GM23338 (cell line): ENCODE data around the gene PDZD8. TPM values are rescaled to one million over a fixed set of nuclear protein-coding genes. Genes with fewer than 3 reads are reported as not detected.

ENCODE experiments used
- ATAC-seq: fragments of 200-7000 bp; cut with Tn5 transposase; 3 replicates; pipeline ENCODE4 v1.9.1; 2020
- DNase-seq: peaks from one replicate; pipeline ENCODE4 v3.0.0-alpha.2; 2015; ENCODE audit warnings: low spot score
- H2AFZ ChIP-seq: fragments of 200-600 bp; sonication (generic); 2 replicates; pipeline ENCODE4 v1.8.0; 2016; ENCODE audit warnings: antibody characterized with exemption, mild to moderate bottlenecking, moderate library complexity
- H3F3A ChIP-seq: fragments of 200-600 bp; sonication (generic); replicated peaks from 2 replicates; pipeline ENCODE4 v1.8.0; 2017; ENCODE audit warnings: antibody characterized with exemption, mixed run types, low read depth
- H3K27ac ChIP-seq: fragments of 200-600 bp; sonication (generic); 2 replicates; pipeline ENCODE4 v1.6.1; 2016; ENCODE audit warnings: low read depth
- H3K27me3 ChIP-seq: fragments of 200-600 bp; sonication (generic); 2 replicates; pipeline ENCODE4 v1.8.0; 2016; ENCODE audit warnings: mild to moderate bottlenecking, mixed run types, moderate library complexity; ENCODE audit not compliant: insufficient read depth
- H3K36me3 ChIP-seq: fragments of 200-600 bp; sonication (generic); 2 replicates; pipeline ENCODE4 v1.8.0; 2016; ENCODE audit warnings: mild to moderate bottlenecking; ENCODE audit not compliant: insufficient read depth
- H3K4me1 ChIP-seq: fragments of 200-600 bp; sonication (generic); 2 replicates; pipeline ENCODE4 v1.8.0; 2016; ENCODE audit warnings: mild to moderate bottlenecking, moderate library complexity; ENCODE audit not compliant: insufficient read depth
- H3K4me2 ChIP-seq: fragments of 200-600 bp; sonication (generic); 2 replicates; pipeline ENCODE4 v1.7.1; 2017; ENCODE audit warnings: mixed run types
- H3K4me3 ChIP-seq: fragments of 200-600 bp; sonication (generic); 2 replicates; pipeline ENCODE4 v1.6.1; 2016; ENCODE audit warnings: mixed run types
- H3K79me2 ChIP-seq: fragments of 200-600 bp; sonication (generic); replicated peaks from 2 replicates; pipeline ENCODE4 v1.8.0; 2017; ENCODE audit warnings: mild to moderate bottlenecking; ENCODE audit not compliant: insufficient read depth
- H3K9me2 ChIP-seq: fragments of 200-600 bp; sonication (generic); 2 replicates; pipeline ENCODE4 v1.8.0; 2017; ENCODE audit not compliant: insufficient read depth
- H4K20me1 ChIP-seq: fragments of 200-600 bp; sonication (generic); replicated peaks from 2 replicates; pipeline ENCODE4 v1.8.0; 2017; ENCODE audit warnings: mild to moderate bottlenecking; ENCODE audit not compliant: insufficient read depth
- H3K27ac Mint-ChIP-seq: 2 replicates; pipeline ENCODE4 v1.8.0; 2020; ENCODE audit warnings: inconsistent platforms, mild to moderate bottlenecking, moderate library complexity, mixed read lengths
- H3K27me3 Mint-ChIP-seq: 3 replicates; pipeline ENCODE4 v1.8.0; 2022; ENCODE audit warnings: low read depth, mild to moderate bottlenecking, moderate library complexity, mixed read lengths, inconsistent platforms; ENCODE audit not compliant: insufficient read depth, poor library complexity
- H3K36me3 Mint-ChIP-seq: 3 replicates; pipeline ENCODE4 v1.8.0; 2021; ENCODE audit warnings: low read depth, mild to moderate bottlenecking, inconsistent platforms, moderate library complexity, mixed read lengths
- H3K4me1 Mint-ChIP-seq: 3 replicates; pipeline ENCODE4 v1.8.0; 2020; ENCODE audit warnings: mild to moderate bottlenecking, inconsistent platforms, mixed read lengths
- H3K4me3 Mint-ChIP-seq: 3 replicates; pipeline ENCODE4 v1.8.0; 2021; ENCODE audit warnings: moderate library complexity, mild to moderate bottlenecking, inconsistent platforms, mixed read lengths
- H3K9me3 Mint-ChIP-seq: 3 replicates; pipeline ENCODE4 v1.8.0; 2020; ENCODE audit warnings: moderate library complexity, mild to moderate bottlenecking, inconsistent platforms, mixed read lengths
- CREB1 ChIP-seq: fragments of 250-450 bp; sonication (Bioruptor Pico); IDR thresholded peaks from 2 replicates; pipeline ENCODE4 v1.5.0; 2020; ENCODE audit warnings: low read depth, mild to moderate bottlenecking, moderate library complexity
- EZH2 ChIP-seq: fragments of 200-600 bp; sonication (generic); IDR thresholded peaks from one replicate; pipeline ENCODE4 v1.8.0; 2017; ENCODE audit warnings: antibody characterized with exemption, mild to moderate bottlenecking, low read depth; ENCODE audit not compliant: unreplicated experiment
- JUNB ChIP-seq: IDR thresholded peaks from one replicate; pipeline ENCODE4 v1.6.1; 2016; ENCODE audit warnings: antibody characterized with exemption; ENCODE audit not compliant: unreplicated experiment
- NANOG ChIP-seq: IDR thresholded peaks from 2 replicates; pipeline ENCODE4 v1.6.1; 2016; ENCODE audit warnings: antibody characterized with exemption, borderline replicate concordance
- POLR2AphosphoS5 ChIP-seq: IDR thresholded peaks from 2 replicates; pipeline ENCODE4 v1.6.1; 2016; ENCODE audit warnings: antibody characterized with exemption, low read depth
- STAT1 ChIP-seq: IDR thresholded peaks from one replicate; pipeline ENCODE4 v1.6.1; 2016; ENCODE audit warnings: antibody characterized with exemption; ENCODE audit not compliant: unreplicated experiment
- ZNF114 ChIP-seq: fragments of 250-450 bp; sonication (Bioruptor Pico); IDR thresholded peaks from 2 replicates; pipeline ENCODE4 v1.5.0; 2020; ENCODE audit warnings: mild to moderate bottlenecking, moderate library complexity
- ZNF331 ChIP-seq: fragments of 250-450 bp; sonication (Bioruptor Pico); IDR thresholded peaks from 2 replicates; pipeline ENCODE4 v1.5.0; 2020; ENCODE audit warnings: low read depth, mild to moderate bottlenecking, moderate library complexity
- polyA plus RNA-seq: library from polyadenylated mRNA; unstranded; fragments of >200 nt; fragmentation: Nextera tagmentation; extraction: Ambion mirVana; gene quantifications from 2 replicates; pipeline ENCODE4 v1.2.1, GENCODE V29; 2016
- total RNA-seq: library from RNA; depleted of rRNA; stranded (reverse); fragments of >200 nt; shearing (Covaris generic); gene quantifications from 2 replicates; pipeline ENCODE4 v1.2.3, GENCODE V29; 2014
- TF ChIP-seq, protein P1 (sequence below), 2 experiments: fragments of 200-600 bp in 1 of 2; sonication (generic) in 1 of 2; conservative IDR thresholded peaks; 2 replicates each; pipeline versions ENCODE4 v1.5.1 to v1.6.1; 2016 to 2017; ENCODE audit warnings: antibody characterized with exemption in 2 of 2, low read depth in 2 of 2, mild to moderate bottlenecking in 2 of 2, moderate library complexity in 1 of 2
- TF ChIP-seq, protein P2 (sequence below): IDR thresholded peaks from 2 replicates; pipeline ENCODE4 v1.6.1; 2016; ENCODE audit warnings: antibody characterized with exemption

PDZD8 gene
- total and polyA plus RNA-seq, 2 experiments from 2014 or later, result 11.4 to 28.6 TPM

DNA sequence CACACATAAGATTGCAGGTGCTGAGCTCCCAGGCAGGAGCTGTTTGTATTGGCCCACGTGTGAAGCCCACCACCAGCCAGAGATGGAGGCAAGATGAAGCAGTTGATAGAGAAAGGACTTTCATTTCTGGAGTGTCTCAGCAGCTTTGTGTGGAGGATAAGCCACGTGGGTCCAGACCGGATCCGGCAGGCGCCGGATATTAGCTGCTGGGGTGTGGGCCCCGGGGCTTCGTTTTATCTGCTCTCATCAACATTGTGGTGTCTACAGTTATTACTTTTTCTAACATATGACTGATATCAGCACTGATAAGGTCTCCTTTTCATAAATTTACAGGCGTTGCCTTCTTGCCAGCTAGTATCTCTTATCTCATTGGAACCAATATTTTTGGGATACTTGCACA is 108.8 kb downstream of the PDZD8 start:
- DNase-seq (no peak), ATAC-seq (no peak)

DNA sequence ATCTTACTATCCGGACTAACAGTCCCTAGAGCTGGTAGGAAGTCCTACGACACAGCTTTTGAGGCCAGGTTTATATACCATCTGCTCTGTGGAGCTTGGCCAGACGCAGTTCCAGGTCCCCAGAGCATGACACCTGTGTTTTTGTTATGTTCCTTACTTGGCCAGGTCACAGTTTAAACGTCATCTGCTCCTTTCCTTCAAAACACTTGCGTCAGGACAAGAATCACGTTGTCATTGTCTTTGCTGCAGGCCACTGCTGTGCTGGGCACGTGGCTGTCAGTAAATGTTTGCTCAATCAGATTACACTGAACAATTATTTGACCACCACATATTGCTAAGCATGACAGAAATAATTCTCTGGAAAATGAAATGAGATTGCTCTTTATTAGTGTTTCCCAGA is 110.5 kb downstream of the PDZD8 start:
- Histone ChIP-seq H4K20me1 (no peaks in the 10 kb centered on the region), H3K4me1 (no peaks in the 10 kb centered on the region; the same call in 1 of the 2 replicates), H3K4me2 (no peak overlapping the region), H2AFZ (no peak overlapping the region), H3F3A (no peaks in the 10 kb centered on the region), H3K4me3 (no peak overlapping the region), H3K27ac (no peak overlapping the region), H3K36me3 (no peaks in the 10 kb centered on the region), H3K27me3 (no peaks in the 10 kb centered on the region), H3K79me2 (no peaks in the 10 kb centered on the region), H3K9me2 (no peaks in the 10 kb centered on the region)
- Mint-ChIP-seq H3K27ac (no peak overlapping the region; the same call in 1 of the 2 replicates), H3K4me3 (no peak overlapping the region), H3K27me3 (peaks cover 10% of the 10 kb centered on the region), H3K36me3 (peaks cover 3% of the 10 kb centered on the region; the same call in 1 of the 3 replicates), H3K4me1 (peaks cover 9% of the 10 kb centered on the region), H3K9me3 (no peaks in the 10 kb centered on the region)
- ATAC-seq, result no peak
- no peak for DNase-seq
- TF ChIP-seq NANOG (no peak), JUNB (no peak), EZH2 (no peak), POLR2AphosphoS5 (no peak), ZNF331 (no peak), CREB1 (CRISPR knock-in tag) (no peak)
- TF ChIP-seq, protein P1, sequence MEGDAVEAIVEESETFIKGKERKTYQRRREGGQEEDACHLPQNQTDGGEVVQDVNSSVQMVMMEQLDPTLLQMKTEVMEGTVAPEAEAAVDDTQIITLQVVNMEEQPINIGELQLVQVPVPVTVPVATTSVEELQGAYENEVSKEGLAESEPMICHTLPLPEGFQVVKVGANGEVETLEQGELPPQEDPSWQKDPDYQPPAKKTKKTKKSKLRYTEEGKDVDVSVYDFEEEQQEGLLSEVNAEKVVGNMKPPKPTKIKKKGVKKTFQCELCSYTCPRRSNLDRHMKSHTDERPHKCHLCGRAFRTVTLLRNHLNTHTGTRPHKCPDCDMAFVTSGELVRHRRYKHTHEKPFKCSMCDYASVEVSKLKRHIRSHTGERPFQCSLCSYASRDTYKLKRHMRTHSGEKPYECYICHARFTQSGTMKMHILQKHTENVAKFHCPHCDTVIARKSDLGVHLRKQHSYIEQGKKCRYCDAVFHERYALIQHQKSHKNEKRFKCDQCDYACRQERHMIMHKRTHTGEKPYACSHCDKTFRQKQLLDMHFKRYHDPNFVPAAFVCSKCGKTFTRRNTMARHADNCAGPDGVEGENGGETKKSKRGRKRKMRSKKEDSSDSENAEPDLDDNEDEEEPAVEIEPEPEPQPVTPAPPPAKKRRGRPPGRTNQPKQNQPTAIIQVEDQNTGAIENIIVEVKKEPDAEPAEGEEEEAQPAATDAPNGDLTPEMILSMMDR (conservative IDR thresholded peaks at IDR 0.05; ENCODE audit: low read depth in 2 of 2), result no peak
- TF ChIP-seq, protein P2, sequence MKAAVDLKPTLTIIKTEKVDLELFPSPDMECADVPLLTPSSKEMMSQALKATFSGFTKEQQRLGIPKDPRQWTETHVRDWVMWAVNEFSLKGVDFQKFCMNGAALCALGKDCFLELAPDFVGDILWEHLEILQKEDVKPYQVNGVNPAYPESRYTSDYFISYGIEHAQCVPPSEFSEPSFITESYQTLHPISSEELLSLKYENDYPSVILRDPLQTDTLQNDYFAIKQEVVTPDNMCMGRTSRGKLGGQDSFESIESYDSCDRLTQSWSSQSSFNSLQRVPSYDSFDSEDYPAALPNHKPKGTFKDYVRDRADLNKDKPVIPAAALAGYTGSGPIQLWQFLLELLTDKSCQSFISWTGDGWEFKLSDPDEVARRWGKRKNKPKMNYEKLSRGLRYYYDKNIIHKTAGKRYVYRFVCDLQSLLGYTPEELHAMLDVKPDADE, result no peak

More for the DNA sequence above, 108.8 kb downstream of the PDZD8 start:
- H3K9me3 Mint-ChIP-seq, result no peaks in the 10 kb centered on the region
- Histone ChIP-seq H3K36me3 (no peaks in the 10 kb centered on the region), H3K27me3 (no peaks in the 10 kb centered on the region), H3K4me1 (no peaks in the 10 kb centered on the region), H4K20me1 (no peaks in the 10 kb centered on the region), H3K27ac (no peak overlapping the region), H3K4me3 (no peak overlapping the region), H3F3A (no peaks in the 10 kb centered on the region), H3K4me2 (no peak overlapping the region), H3K9me2 (no peaks in the 10 kb centered on the region), H3K79me2 (no peaks in the 10 kb centered on the region), H2AFZ (no peak overlapping the region)
- no peak overlapping the region for H3K27ac Mint-ChIP-seq
- peaks cover 3% of the 10 kb centered on the region; the same call in 1 of the 3 replicates for H3K36me3 Mint-ChIP-seq
- H3K27me3 Mint-ChIP-seq, result peaks cover 7% of the 10 kb centered on the region
- peaks cover under 1% of the 10 kb centered on the region; the same call in 1 of the 3 replicates for H3K4me1 Mint-ChIP-seq
- TF ChIP-seq EZH2 (no peak), NANOG (no peak), JUNB (no peak), STAT1 (no peak), POLR2AphosphoS5 (no peak), ZNF114 (no peak), CREB1 (CRISPR knock-in tag) (no peak)
- TF ChIP-seq, protein P2, result no peak
- TF ChIP-seq, protein P1 (conservative IDR thresholded peaks at IDR 0.05; ENCODE audit: low read depth in 2 of 2), result no peak
- no peak overlapping the region for H3K4me3 Mint-ChIP-seq
